Brain microvascular endothelial cell (primary cell): Measurements from ENCODE around the gene EEF1AKMT4.

ENCODE experiments used
- DNase-seq: peaks from one replicate; pipeline ENCODE4 v3.0.0-alpha.2; 2020
- H3K27ac ChIP-seq: fragments of 250-450 bp; sonication (Bioruptor Pico); 2 replicates; pipeline ENCODE4 v1.5.1; 2020; ENCODE audit warnings: mild to moderate bottlenecking, moderate library complexity
- H3K27me3 ChIP-seq: fragments of 250-450 bp; sonication (Bioruptor Pico); replicated peaks from 2 replicates; pipeline ENCODE4 v1.5.1; 2020; ENCODE audit warnings: mild to moderate bottlenecking
- H3K36me3 ChIP-seq: fragments of 250-450 bp; sonication (Bioruptor Pico); replicated peaks from 2 replicates; pipeline ENCODE4 v1.5.1; 2020; ENCODE audit warnings: mild to moderate bottlenecking
- H3K4me3 ChIP-seq: 2 replicates; pipeline ENCODE4 v1.5.1; 2011; ENCODE audit warnings: low read depth, mild to moderate bottlenecking, control low read depth, low read length, moderate library complexity
- in situ Hi-C: cut with HindIII; loops from 2 replicates; pipeline ENCODE4 v1.10.0; 2017; ENCODE audit warnings: low sequenced_read_pairs, low pct_ligation_motif_present
- TF ChIP-seq, protein P1 (sequence below): IDR thresholded peaks from 2 replicates; pipeline ENCODE4 v1.5.1; 2011; ENCODE audit warnings: low read depth, mild to moderate bottlenecking, moderate library complexity, low read length, control low read depth, inconsistent platforms; ENCODE audit errors: missing control alignments

Gene EEF1AKMT4

DNA sequence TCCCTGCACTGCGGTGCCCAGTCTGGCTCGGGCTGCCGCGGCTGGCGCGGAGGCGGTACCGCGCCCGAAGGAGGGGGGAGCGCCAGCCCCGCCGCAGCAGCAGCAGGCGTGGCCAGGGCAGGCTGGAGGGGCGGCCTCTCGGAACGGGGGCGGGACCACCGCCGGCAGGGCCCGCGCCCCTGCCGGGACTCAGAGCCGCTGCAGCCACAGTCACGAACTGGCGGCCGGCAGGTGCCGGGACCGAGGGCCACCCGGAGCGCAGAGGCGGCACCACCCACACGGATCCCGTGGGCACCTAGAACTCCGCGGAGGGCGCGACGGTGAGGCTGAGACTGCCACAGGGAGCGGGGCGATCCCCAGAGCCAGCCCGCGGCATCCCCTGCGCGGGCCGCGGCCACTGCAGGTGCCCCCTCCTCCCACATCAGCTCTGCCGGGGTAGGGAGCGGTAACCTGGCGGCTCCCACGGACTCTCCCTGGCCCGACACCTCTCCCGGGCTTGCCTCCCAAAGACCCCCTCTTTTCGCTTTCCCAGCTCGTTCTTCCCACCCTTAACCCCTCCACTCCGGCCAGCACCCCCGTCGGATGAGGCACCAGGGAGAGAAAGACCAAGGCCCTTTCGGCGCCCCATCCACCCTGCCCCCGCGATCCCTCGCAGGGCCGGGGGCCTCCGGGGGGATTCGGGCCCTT, 19.9 kb upstream of the EEF1AKMT4 start, which contains the start of gene VWA5B2:
Gene VWA5B2, plus strand, starts transcription at position 192 of the 687 bp plus-strand sequence. CDS start 944 bp downstream, outside the sequence.
- Histone ChIP-seq H3K36me3 (no peaks in the 10 kb centered on the region), H3K27me3 (peaks cover 51% of the 10 kb centered on the region), H3K4me3 (peak within 1 kb of the TSS; percentile 39), H3K27ac (no peak within 1 kb of the TSS)
- in situ Hi-C loops = no loop called here
- TF ChIP-seq, protein P1, sequence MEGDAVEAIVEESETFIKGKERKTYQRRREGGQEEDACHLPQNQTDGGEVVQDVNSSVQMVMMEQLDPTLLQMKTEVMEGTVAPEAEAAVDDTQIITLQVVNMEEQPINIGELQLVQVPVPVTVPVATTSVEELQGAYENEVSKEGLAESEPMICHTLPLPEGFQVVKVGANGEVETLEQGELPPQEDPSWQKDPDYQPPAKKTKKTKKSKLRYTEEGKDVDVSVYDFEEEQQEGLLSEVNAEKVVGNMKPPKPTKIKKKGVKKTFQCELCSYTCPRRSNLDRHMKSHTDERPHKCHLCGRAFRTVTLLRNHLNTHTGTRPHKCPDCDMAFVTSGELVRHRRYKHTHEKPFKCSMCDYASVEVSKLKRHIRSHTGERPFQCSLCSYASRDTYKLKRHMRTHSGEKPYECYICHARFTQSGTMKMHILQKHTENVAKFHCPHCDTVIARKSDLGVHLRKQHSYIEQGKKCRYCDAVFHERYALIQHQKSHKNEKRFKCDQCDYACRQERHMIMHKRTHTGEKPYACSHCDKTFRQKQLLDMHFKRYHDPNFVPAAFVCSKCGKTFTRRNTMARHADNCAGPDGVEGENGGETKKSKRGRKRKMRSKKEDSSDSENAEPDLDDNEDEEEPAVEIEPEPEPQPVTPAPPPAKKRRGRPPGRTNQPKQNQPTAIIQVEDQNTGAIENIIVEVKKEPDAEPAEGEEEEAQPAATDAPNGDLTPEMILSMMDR = no peak
- DNase-seq = no peak

DNA sequence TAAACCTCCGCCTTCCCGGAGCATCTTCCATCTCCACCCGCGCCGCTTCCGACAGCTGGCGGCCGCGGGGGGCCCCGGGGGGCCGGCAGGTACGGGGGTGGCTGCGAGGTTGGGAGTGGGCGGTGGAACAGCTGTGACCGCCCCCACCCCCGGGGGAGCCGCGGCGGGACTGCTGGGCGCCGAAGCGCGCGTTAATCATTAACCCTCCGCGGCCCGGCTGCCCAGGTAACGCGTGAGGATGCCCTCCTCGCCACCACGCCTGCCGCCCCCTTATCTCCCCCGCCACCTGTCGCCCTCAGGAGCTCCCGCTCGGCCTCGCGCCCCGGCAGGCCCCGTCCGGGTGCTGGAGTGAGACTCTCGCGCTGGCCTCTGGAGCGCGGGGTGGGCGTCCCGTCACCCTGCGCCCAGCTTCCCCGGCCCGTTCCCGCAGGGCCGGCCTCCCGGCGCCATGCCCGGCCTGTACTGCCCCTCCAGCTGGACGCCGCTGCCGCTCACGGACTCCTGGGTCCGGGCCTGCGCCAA, 19.3 kb upstream of the EEF1AKMT4 start:
- no peak overlapping the region for H3K27ac ChIP-seq
- no peak overlapping the region for H3K4me3 ChIP-seq
- TF ChIP-seq, protein P1 = no peak
- no peak for DNase-seq
- in situ Hi-C loops = no loop called here
- H3K36me3 ChIP-seq = no peaks in the 10 kb centered on the region
- peaks cover 51% of the 10 kb centered on the region for H3K27me3 ChIP-seq

DNA sequence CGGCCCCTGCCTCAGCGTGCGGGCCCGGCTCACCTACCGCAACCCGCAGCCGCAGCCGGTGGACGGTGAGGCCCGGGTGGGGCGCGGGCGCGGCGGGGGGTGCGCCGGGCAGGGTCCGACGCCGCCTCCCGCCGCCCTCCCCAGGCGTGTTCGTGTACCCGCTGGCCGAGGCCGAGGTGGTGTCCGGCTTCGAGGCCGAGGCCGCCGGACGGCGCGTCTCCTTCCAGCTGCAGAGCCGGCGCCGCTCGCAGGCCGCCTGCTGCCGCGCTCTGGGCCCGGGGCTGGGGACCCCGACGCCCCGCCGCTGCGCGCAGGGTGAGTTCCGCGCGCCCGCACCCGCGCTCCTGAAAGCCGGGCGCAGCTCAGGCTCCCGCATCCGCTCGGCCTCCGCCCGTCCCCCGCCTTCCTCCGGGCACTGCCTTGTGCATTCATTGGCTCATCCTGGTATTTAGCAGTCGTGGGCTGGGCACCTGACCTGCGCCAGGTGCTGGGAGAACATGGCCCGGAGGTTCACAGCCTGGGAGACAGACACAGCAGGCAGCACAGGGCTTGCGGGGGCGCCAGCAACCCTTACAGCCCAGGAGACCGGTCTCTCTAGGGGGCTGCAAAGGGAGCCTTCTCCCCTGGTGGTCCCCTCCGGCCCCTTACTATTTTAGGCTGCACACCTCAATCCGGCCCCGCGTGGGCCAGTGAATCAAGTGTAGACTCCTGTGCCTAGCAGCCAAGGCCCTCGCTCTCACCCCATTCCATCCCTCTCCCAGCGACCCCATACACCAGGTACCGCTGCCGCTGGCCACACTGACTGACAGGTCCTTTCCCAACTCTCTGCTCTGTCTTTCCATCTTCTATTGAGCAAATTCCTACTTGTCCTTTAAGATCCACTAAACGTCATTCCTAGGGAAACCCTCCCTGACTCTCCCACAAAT, 18.6 kb upstream of the EEF1AKMT4 start:
- Histone ChIP-seq H3K4me3 (no peak overlapping the region), H3K36me3 (no peaks in the 10 kb centered on the region), H3K27ac (no peak overlapping the region), H3K27me3 (peaks cover 51% of the 10 kb centered on the region)
- no peak for DNase-seq
- TF ChIP-seq, protein P1 = no peak
- in situ Hi-C loops = no loop called here

DNA sequence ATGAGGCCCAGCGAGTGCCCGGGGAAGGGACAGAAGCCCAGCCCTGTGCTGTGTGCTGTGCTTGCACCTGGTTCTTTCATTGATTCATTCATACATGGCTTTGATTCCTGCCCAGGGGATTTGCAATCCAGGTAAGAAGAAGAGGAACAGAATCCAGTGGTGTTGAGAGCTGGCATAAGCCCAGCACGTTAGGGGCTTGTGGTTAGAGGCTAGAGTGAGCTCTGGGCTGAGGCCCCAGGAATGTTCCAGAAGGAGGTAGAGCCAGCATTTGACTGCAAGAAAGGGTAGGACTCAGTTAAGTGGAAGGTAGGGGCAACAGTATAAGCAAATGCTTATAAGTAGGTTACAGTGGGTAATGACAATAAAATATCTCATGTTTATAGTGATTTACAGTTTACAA, 17.8 kb upstream of the EEF1AKMT4 start:
- no peaks in the 10 kb centered on the region for H3K36me3 ChIP-seq
- in situ Hi-C loops = no loop called here

DNA sequence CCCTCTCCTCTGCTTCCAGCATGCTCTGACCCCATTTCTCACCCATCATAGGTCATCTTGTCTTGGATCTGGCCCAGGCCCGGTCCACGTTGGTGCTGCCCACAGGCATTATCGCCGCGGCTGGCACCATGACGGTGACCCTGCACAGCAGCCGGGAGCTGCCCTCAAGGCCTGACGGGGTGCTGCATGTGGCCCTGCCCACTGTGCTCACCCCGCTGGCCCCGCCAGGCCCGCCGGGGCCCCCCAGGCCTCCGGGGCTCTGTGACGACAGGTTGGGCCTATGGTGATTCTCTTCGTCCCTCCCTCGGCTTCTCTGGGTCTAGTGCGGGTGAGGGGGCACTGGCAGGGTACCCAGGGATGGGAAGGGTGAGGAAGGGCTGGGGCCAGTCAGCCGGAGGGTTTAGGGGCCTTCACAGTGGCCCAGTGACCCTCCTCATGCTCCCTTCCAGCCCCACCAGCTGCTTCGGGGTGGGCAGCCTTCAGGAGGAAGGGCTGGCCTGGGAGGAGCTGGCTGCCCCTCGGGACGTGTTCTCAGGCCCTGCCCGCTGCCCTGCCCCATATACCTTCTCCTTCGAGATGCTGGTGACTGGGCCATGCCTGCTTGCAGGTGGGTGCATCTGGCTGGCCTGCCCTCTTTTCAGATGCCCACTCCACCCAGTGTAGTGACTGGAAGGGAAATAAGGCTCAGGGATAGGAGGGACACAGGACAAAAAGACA, 16.2 kb upstream of the EEF1AKMT4 start:
- in situ Hi-C loops = no loop called here
- DNase-seq = no peak
- no peak overlapping the region for H3K4me3 ChIP-seq
- TF ChIP-seq, protein P1 = no peak
- H3K27ac ChIP-seq = no peak overlapping the region
- H3K27me3 ChIP-seq = peaks cover 44% of the 10 kb centered on the region
- no peaks in the 10 kb centered on the region for H3K36me3 ChIP-seq

More for the DNA sequence above, 17.8 kb upstream of the EEF1AKMT4 start:
- TF ChIP-seq, protein P1 = no peak
- Histone ChIP-seq H3K27me3 (peaks cover 51% of the 10 kb centered on the region), H3K27ac (no peak overlapping the region), H3K4me3 (no peak overlapping the region)
- DNase-seq = no peak
